GM23338 (cell line): ENCODE data around the gene PLEKHS1. TPM values are rescaled to one million over a fixed set of nuclear protein-coding genes. Genes with fewer than 3 reads are reported as not detected.
"Not testable (repeated sequence)": the region's sequence is repeated elsewhere in the genome, so short reads cannot be mapped to it uniquely, and the experiment has no call there.

ENCODE experiments used
- ATAC-seq: fragments of 200-7000 bp; cut with Tn5 transposase; 3 replicates; pipeline ENCODE4 v1.9.1; 2020
- DNase-seq: peaks from one replicate; pipeline ENCODE4 v3.0.0-alpha.2; 2015; ENCODE audit warnings: low spot score
- H2AFZ ChIP-seq: fragments of 200-600 bp; sonication (generic); 2 replicates; pipeline ENCODE4 v1.8.0; 2016; ENCODE audit warnings: antibody characterized with exemption, mild to moderate bottlenecking, moderate library complexity
- H3F3A ChIP-seq: fragments of 200-600 bp; sonication (generic); replicated peaks from 2 replicates; pipeline ENCODE4 v1.8.0; 2017; ENCODE audit warnings: antibody characterized with exemption, mixed run types, low read depth
- H3K27ac ChIP-seq: fragments of 200-600 bp; sonication (generic); 2 replicates; pipeline ENCODE4 v1.6.1; 2016; ENCODE audit warnings: low read depth
- H3K27me3 ChIP-seq: fragments of 200-600 bp; sonication (generic); 2 replicates; pipeline ENCODE4 v1.8.0; 2016; ENCODE audit warnings: mild to moderate bottlenecking, mixed run types, moderate library complexity; ENCODE audit not compliant: insufficient read depth
- H3K36me3 ChIP-seq: fragments of 200-600 bp; sonication (generic); 2 replicates; pipeline ENCODE4 v1.8.0; 2016; ENCODE audit warnings: mild to moderate bottlenecking; ENCODE audit not compliant: insufficient read depth
- H3K4me1 ChIP-seq: fragments of 200-600 bp; sonication (generic); 2 replicates; pipeline ENCODE4 v1.8.0; 2016; ENCODE audit warnings: mild to moderate bottlenecking, moderate library complexity; ENCODE audit not compliant: insufficient read depth
- H3K4me2 ChIP-seq: fragments of 200-600 bp; sonication (generic); 2 replicates; pipeline ENCODE4 v1.7.1; 2017; ENCODE audit warnings: mixed run types
- H3K4me3 ChIP-seq: fragments of 200-600 bp; sonication (generic); 2 replicates; pipeline ENCODE4 v1.6.1; 2016; ENCODE audit warnings: mixed run types
- H3K79me2 ChIP-seq: fragments of 200-600 bp; sonication (generic); replicated peaks from 2 replicates; pipeline ENCODE4 v1.8.0; 2017; ENCODE audit warnings: mild to moderate bottlenecking; ENCODE audit not compliant: insufficient read depth
- H3K9me2 ChIP-seq: fragments of 200-600 bp; sonication (generic); 2 replicates; pipeline ENCODE4 v1.8.0; 2017; ENCODE audit not compliant: insufficient read depth
- H4K20me1 ChIP-seq: fragments of 200-600 bp; sonication (generic); replicated peaks from 2 replicates; pipeline ENCODE4 v1.8.0; 2017; ENCODE audit warnings: mild to moderate bottlenecking; ENCODE audit not compliant: insufficient read depth
- H3K27ac Mint-ChIP-seq: 2 replicates; pipeline ENCODE4 v1.8.0; 2020; ENCODE audit warnings: inconsistent platforms, mild to moderate bottlenecking, moderate library complexity, mixed read lengths
- H3K27me3 Mint-ChIP-seq: 3 replicates; pipeline ENCODE4 v1.8.0; 2022; ENCODE audit warnings: low read depth, mild to moderate bottlenecking, moderate library complexity, mixed read lengths, inconsistent platforms; ENCODE audit not compliant: insufficient read depth, poor library complexity
- H3K36me3 Mint-ChIP-seq: 3 replicates; pipeline ENCODE4 v1.8.0; 2021; ENCODE audit warnings: low read depth, mild to moderate bottlenecking, inconsistent platforms, moderate library complexity, mixed read lengths
- H3K4me1 Mint-ChIP-seq: 3 replicates; pipeline ENCODE4 v1.8.0; 2020; ENCODE audit warnings: mild to moderate bottlenecking, inconsistent platforms, mixed read lengths
- H3K4me3 Mint-ChIP-seq: 3 replicates; pipeline ENCODE4 v1.8.0; 2021; ENCODE audit warnings: moderate library complexity, mild to moderate bottlenecking, inconsistent platforms, mixed read lengths
- H3K9me3 Mint-ChIP-seq: 3 replicates; pipeline ENCODE4 v1.8.0; 2020; ENCODE audit warnings: moderate library complexity, mild to moderate bottlenecking, inconsistent platforms, mixed read lengths
- EZH2phosphoT487 ChIP-seq: fragments of 200-600 bp; sonication (generic); IDR thresholded peaks from one replicate; pipeline ENCODE4 v1.8.1; 2018; ENCODE audit warnings: antibody characterized with exemption; ENCODE audit not compliant: unreplicated experiment
- ZNF114 ChIP-seq: fragments of 250-450 bp; sonication (Bioruptor Pico); IDR thresholded peaks from 2 replicates; pipeline ENCODE4 v1.5.0; 2020; ENCODE audit warnings: mild to moderate bottlenecking, moderate library complexity
- ZNF331 ChIP-seq: fragments of 250-450 bp; sonication (Bioruptor Pico); IDR thresholded peaks from 2 replicates; pipeline ENCODE4 v1.5.0; 2020; ENCODE audit warnings: low read depth, mild to moderate bottlenecking, moderate library complexity
- ZNF462 ChIP-seq: fragments of 250-450 bp; sonication (Bioruptor Pico); IDR thresholded peaks from 2 replicates; pipeline ENCODE4 v1.5.0; 2020; ENCODE audit warnings: mild to moderate bottlenecking, moderate library complexity
- polyA plus RNA-seq: library from polyadenylated mRNA; unstranded; fragments of >200 nt; fragmentation: Nextera tagmentation; extraction: Ambion mirVana; gene quantifications from 2 replicates; pipeline ENCODE4 v1.2.1, GENCODE V29; 2016
- total RNA-seq: library from RNA; depleted of rRNA; stranded (reverse); fragments of >200 nt; shearing (Covaris generic); gene quantifications from 2 replicates; pipeline ENCODE4 v1.2.3, GENCODE V29; 2014

PLEKHS1 gene
- total and polyA plus RNA-seq, 2 experiments from 2014 or later = not detected

DNA sequence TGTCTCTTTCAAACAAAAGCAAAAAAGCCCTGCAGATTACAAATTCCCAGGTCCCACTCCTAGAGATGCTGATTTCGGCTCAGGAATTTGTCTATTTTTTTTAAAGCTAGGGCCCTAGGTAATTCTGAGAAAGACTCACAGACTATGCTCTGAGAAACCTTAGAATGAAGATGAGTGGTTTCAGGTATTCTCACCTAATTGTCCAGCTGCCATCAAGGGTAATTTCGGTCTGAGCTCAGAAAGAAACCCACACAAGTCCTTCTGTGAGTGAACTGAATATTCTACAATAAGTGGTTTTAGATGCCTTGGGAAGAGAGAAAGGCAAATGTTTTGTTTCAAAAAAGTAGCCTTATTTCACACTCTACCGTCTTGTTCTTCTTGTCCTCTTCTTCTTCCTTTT, 56.7 kb downstream of the PLEKHS1 start:
- no peaks in the 10 kb centered on the region for H3K9me3 Mint-ChIP-seq
- no peaks in the 10 kb centered on the region for H3K27me3 ChIP-seq
- H3K27ac Mint-ChIP-seq = no peak overlapping the region
- no peaks in the 10 kb centered on the region for H3K4me1 Mint-ChIP-seq
- DNase-seq (no peak), ATAC-seq (no peak)
- no peak overlapping the region for H3K27ac ChIP-seq
- peaks cover 1% of the 10 kb centered on the region for H3K27me3 Mint-ChIP-seq
- no peaks in the 10 kb centered on the region for H3K4me1 ChIP-seq
- no peaks in the 10 kb centered on the region for H3K9me2 ChIP-seq
- TF ChIP-seq ZNF331 (CRISPR knock-in tag) = no peak
- no peak for TF ChIP-seq EZH2phosphoT487
- no peak for TF ChIP-seq ZNF462 (CRISPR knock-in tag)
- no peak for TF ChIP-seq ZNF114
- H4K20me1 ChIP-seq = no peaks in the 10 kb centered on the region
- H2AFZ ChIP-seq = no peak overlapping the region
- no peaks in the 10 kb centered on the region for H3K36me3 Mint-ChIP-seq
- H3K36me3 ChIP-seq = no peaks in the 10 kb centered on the region
- no peak overlapping the region for H3K4me2 ChIP-seq
- H3F3A ChIP-seq = no peaks in the 10 kb centered on the region
- H3K4me3 Mint-ChIP-seq = no peak overlapping the region
- no peaks in the 10 kb centered on the region for H3K79me2 ChIP-seq
- no peak overlapping the region for H3K4me3 ChIP-seq

DNA sequence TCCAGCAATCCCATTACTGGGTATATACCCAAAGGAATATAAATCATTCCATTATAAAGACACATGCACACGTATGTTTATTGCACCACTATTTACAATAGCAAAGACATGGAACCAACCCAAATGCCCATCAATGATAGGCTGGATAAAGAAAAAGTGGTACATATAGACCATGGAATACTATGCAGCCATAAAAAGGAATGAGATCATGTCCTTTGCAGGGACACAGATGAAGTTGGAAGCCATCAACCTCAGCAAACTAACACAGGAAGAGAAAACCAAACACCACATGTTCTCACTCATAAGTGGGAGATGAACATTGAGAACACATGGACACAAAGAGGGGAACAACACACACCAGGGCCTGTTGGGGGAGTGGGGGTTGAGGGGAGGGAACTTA, 63.2 kb downstream of the PLEKHS1 start:
- ATAC-seq, DNase-seq, H3K9me2 ChIP-seq, H3K9me3 Mint-ChIP-seq, H3F3A ChIP-seq, H3K27me3 ChIP-seq, H3K4me3 Mint-ChIP-seq, H3K36me3 Mint-ChIP-seq, H3K27me3 Mint-ChIP-seq, H3K36me3 ChIP-seq, H3K79me2 ChIP-seq, H2AFZ ChIP-seq, H3K27ac Mint-ChIP-seq, H3K4me2 ChIP-seq, H4K20me1 ChIP-seq, H3K4me3 ChIP-seq, H3K4me1 ChIP-seq, H3K4me1 Mint-ChIP-seq, H3K27ac ChIP-seq: not testable (repeated sequence)
